Measurements from ENCODE around the gene OGFOD2. TPM values are rescaled to one million over a fixed set of nuclear protein-coding genes. Genes with fewer than 3 reads are reported as not detected.

OGFOD2 gene
- total and polyA plus RNA-seq, 10 donors, result 9.5 to 32.3 (median 20.5) TPM

- Histone ChIP-seq H3K27me3 (replicated peaks in 1 of 7) (no peaks in the 10 kb centered on the region), H3K4me1 (peaks cover 40 to 67% (median 57%) of the 10 kb centered on the region in 6 donors), H3K9me3 (no peaks in the 10 kb centered on the region), H3K4me3 (peak overlapping the region in 1 of 8 donors; percentile 38), H3K27ac (peak overlapping the region; percentile 38 to 95 (median 88)), H3K36me3 (peaks cover 0 to 68% (median 33%) of the 10 kb centered on the region in 6 donors)
- intact Hi-C loops (cut with DNase I; ENCODE audit: low total_unique reads), result loop anchor here (5.0 to 10.0 kb wide), 2 partner anchors 160 to 248 kb away; partner anchors contain the start of genes MPHOSPH9 and MTRFR
- DNase-seq, result peak; percentile 85
- WGBS, 5 donors, result 19 to 45% (median 33%) methylated on average over 33 to 34 of the region's 34 CpGs
- TF ChIP-seq CTCF (IDR thresholded peaks at IDR 0.05 in 8 of 11, conservative IDR thresholded peaks at IDR 0.05 in 3 of 11), result no peak
- no peak for TF ChIP-seq POLR2A (IDR thresholded peaks at IDR 0.05)
- TF ChIP-seq POLR2AphosphoS5 (IDR thresholded peaks at IDR 0.05), result peak; percentile 58 to 84 (median 78)
Observed at GRCh38 chr12:122984612-122985337, 9.7 kb downstream of the OGFOD2 start.

GRCh38 chr12:122985338-122986257, 10.6 kb downstream of the OGFOD2 start:
- Histone ChIP-seq H3K27me3 (replicated peaks in 1 of 7) (no peaks in the 10 kb centered on the region), H3K27ac (peak overlapping the region; percentile 38 to 95 (median 88)), H3K4me3 (no peak overlapping the region), H3K9me3 (no peaks in the 10 kb centered on the region), H3K36me3 (peaks cover 0 to 76% (median 35%) of the 10 kb centered on the region in 6 donors), H3K4me1 (peaks cover 37 to 62% (median 52%) of the 10 kb centered on the region in 6 donors)
- TF ChIP-seq CTCF (IDR thresholded peaks at IDR 0.05 in 8 of 11, conservative IDR thresholded peaks at IDR 0.05 in 3 of 11) (no peak), POLR2AphosphoS5 (IDR thresholded peaks at IDR 0.05) (no peak), POLR2A (IDR thresholded peaks at IDR 0.05) (no peak)
- DNase-seq, result peak; percentile 63
- intact Hi-C loops (cut with DNase I; ENCODE audit: low total_unique reads), result loop anchor here (10.0 kb wide), 1 partner anchor 159 kb away; no protein-coding TSS in a partner anchor
- whole genome bisulfite sequencing, 5 donors, result 79 to 92% (median 85%) methylated on average over 18 to 45 of the region's 45 CpGs

- Histone ChIP-seq H3K4me3 (no peak overlapping the region), H3K9me3 (no peaks in the 10 kb centered on the region), H3K27ac (peak overlapping the region in 5 of 8 donors; percentile 84 to 95 (median 94)), H3K4me1 (peaks cover 34 to 57% (median 49%) of the 10 kb centered on the region in 6 donors), H3K36me3 (peaks cover 0 to 82% (median 35%) of the 10 kb centered on the region in 6 donors), H3K27me3 (replicated peaks in 1 of 7) (no peaks in the 10 kb centered on the region)
- intact Hi-C loops (cut with DNase I; ENCODE audit: low total_unique reads), result loop anchor here (10.0 kb wide), 1 partner anchor 158 kb away; no protein-coding TSS in a partner anchor
- 82 to 93% (median 86%) methylated on average over 13 to 40 of the region's 40 CpGs for WGBS, 5 donors
- TF ChIP-seq POLR2AphosphoS5 (IDR thresholded peaks at IDR 0.05) (peak in 2 of 3 donors; percentile 26 to 52), POLR2A (IDR thresholded peaks at IDR 0.05) (no peak), CTCF (IDR thresholded peaks at IDR 0.05 in 8 of 11, conservative IDR thresholded peaks at IDR 0.05 in 3 of 11) (no peak)
- peak; percentile 81 for DNase-seq
Observed at GRCh38 chr12:122986258-122986871, 11.3 kb downstream of the OGFOD2 start.

Data from spleen (tissue), 11 donors.